ENCODE measurements around the gene CACNA1H.

DNA sequence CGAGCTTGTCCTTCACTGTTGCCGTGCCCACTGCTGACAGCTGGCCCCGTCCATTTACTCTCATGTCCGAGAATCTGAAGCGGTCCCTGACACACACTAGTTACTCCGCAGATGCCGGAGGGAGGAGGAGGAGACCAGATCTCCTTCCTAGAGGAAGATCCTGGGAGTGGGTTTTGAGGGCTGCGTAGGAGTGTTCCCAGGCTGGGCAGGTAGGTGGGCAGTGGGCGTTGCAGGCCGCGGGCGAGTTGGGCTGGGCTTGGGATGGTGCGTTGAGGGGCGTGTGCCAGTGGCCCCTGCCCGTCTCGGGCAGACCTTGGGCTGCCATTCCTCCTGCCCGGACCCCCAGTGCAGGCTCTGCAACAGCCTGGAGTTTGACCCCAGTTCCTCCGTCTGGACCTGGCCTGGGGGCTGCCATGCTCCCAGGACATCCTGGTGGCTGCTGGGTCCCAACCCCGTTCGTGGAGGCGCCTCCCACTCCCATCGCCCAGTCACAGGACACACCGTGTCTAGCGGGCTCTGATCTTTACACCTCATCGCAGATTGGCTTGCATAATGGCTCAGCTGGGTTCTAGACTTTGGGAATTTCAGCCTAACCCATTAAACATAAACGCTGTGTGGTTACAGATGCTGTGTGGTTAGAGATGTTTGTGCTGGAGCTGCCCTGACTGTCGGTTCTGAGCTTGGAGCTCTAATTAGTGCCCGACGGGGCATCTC lies 22.8 kb downstream of the CACNA1H start:
- TF ChIP-seq, protein P1, sequence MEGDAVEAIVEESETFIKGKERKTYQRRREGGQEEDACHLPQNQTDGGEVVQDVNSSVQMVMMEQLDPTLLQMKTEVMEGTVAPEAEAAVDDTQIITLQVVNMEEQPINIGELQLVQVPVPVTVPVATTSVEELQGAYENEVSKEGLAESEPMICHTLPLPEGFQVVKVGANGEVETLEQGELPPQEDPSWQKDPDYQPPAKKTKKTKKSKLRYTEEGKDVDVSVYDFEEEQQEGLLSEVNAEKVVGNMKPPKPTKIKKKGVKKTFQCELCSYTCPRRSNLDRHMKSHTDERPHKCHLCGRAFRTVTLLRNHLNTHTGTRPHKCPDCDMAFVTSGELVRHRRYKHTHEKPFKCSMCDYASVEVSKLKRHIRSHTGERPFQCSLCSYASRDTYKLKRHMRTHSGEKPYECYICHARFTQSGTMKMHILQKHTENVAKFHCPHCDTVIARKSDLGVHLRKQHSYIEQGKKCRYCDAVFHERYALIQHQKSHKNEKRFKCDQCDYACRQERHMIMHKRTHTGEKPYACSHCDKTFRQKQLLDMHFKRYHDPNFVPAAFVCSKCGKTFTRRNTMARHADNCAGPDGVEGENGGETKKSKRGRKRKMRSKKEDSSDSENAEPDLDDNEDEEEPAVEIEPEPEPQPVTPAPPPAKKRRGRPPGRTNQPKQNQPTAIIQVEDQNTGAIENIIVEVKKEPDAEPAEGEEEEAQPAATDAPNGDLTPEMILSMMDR (IDR thresholded peaks at IDR 0.05; ENCODE audit: low read depth, low read length, poor library complexity, severe bottlenecking), result no peak
- TF ChIP-seq EZH2phosphoT487 (IDR thresholded peaks at IDR 0.05; ENCODE audit: borderline replicate concordance, low read length), result no peak

Data from DOHH2 (cell line).